ENCODE measurements around the gene NOL4L.

GRCh38 chr20:32484225-32484957 lies 100.7 kb downstream of the NOL4L start:
- TF ChIP-seq CTCF (IDR thresholded peaks at IDR 0.05): peak in 1 of 3 experiments; percentile 17
- TF ChIP-seq POLR2A (IDR thresholded peaks at IDR 0.05; ENCODE audit: low read depth): no peak
- no peak for TF ChIP-seq POLR2AphosphoS5 (IDR thresholded peaks at IDR 0.05)
- no peak for TF ChIP-seq EP300 (IDR thresholded peaks at IDR 0.05)
